ENCODE results near the gene TMEM185A.
"Not testable (repeated sequence)": the region's sequence is repeated elsewhere in the genome, so short reads cannot be mapped to it uniquely, and the experiment has no call there.

Gene TMEM185A

GRCh38 chrX:149550454-149550853, 81.1 kb downstream of the TMEM185A start:
- DNase-seq, result not testable (repeated sequence)

- not testable (repeated sequence) for DNase-seq
Observed at GRCh38 chrX:149549701-149550100, 81.9 kb downstream of the TMEM185A start, which contains the start of gene HSFX3. TSS of gene HSFX3 (minus strand) at chrX:149549924. CDS start at chrX:149549852, 72 bp downstream.

- not testable (repeated sequence) for DNase-seq
Observed at GRCh38 chrX:149547782-149548181, 83.8 kb downstream of the TMEM185A start.

DNA sequence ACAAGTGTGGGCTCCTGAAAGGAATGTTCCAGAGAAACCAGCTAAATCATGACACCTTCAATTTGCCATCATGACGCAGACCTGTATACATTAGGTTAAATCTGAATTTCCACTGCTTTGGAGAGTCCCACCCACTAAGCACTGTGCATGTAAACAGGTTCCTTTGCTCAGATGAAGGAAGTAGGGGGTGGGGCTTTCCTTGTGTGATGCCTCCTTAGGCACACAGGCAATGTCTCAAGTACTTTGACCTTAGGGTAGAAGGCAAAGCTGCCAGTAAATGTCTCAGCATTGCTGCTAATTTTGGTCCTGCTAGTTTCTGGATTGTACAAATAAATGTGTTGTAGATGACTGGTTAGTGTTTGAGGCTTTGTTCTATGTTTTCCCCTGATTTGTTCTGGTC, 84.6 kb downstream of the TMEM185A start:
- not testable (repeated sequence) for DNase-seq
